ENCODE measurements around the gene URAD.

- no peak for TF ChIP-seq CTCF (IDR thresholded peaks at IDR 0.05)
- no peak for TF ChIP-seq POLR2A (IDR thresholded peaks at IDR 0.05)
- TF ChIP-seq EP300 (IDR thresholded peaks at IDR 0.05): no peak
These were observed 58.6 kb downstream of the URAD start for GRCh38 chr13:27929868-27930267.

All from upper lobe of left lung (tissue), 4 donors.